K562 (cell line): ENCODE results near the gene NECAB3. TPM values are rescaled to one million over a fixed set of nuclear protein-coding genes. Genes with fewer than 3 reads are reported as not detected.

Experiments
- BHLHE40 ChIP-seq: IDR thresholded peaks from 2 replicates; pipeline ENCODE4 v1.6.1; 2011; ENCODE audit warnings: low read length, improper control_type of control experiment
- EGR1 ChIP-seq: fragments of 450-650 bp; conservative IDR thresholded peaks from 2 replicates; pipeline ENCODE4 v1.6.1; 2017; ENCODE audit warnings: mild to moderate bottlenecking
- ESRRA ChIP-seq: fragments of 450-650 bp; IDR thresholded peaks from 2 replicates; pipeline ENCODE4 v1.6.1; 2014; ENCODE audit warnings: low read depth, mild to moderate bottlenecking, moderate library complexity, borderline replicate concordance
- ESRRB ChIP-seq: fragments of 250-450 bp; sonication (Bioruptor Pico); IDR thresholded peaks from 2 replicates; pipeline ENCODE4 v1.5.0; 2020; ENCODE audit warnings: mild to moderate bottlenecking, moderate library complexity, borderline replicate concordance
- FOS ChIP-seq: IDR thresholded peaks from 3 replicates; pipeline ENCODE4 v1.6.1; 2011; ENCODE audit not compliant: insufficient read length; ENCODE audit errors: extremely low read depth
- FOXJ3 ChIP-seq: sonication (generic); formaldehyde crosslinking; IDR thresholded peaks from 2 replicates; pipeline ENCODE4 v1.4.0; 2020; ENCODE audit warnings: mild to moderate bottlenecking, missing genetic modification reagents
- GABPA ChIP-seq: fragments of 200-800 bp; sonication (Bioruptor generic); conservative IDR thresholded peaks from 2 replicates; pipeline ENCODE4 v1.6.1; 2016; ENCODE audit warnings: low read depth, missing genetic modification characterization, missing compliant biosample characterization
- HDGF ChIP-seq: fragments of 450-650 bp; IDR thresholded peaks from 2 replicates; pipeline ENCODE4 v1.6.1; 2016
- ID3 ChIP-seq, 2 experiments: fragments of 250-450 bp in 1 of 2; fragments of 450-650 bp in 1 of 2; sonication (Bioruptor Pico) in 1 of 2; IDR thresholded peaks; 2 replicates each; pipeline versions ENCODE4 v1.6.1 to v1.8.0; 2016 to 2021; ENCODE audit warnings: mild to moderate bottlenecking in 2 of 2, moderate library complexity in 2 of 2, missing compliant biosample characterization in 1 of 2, missing genetic modification characterization in 1 of 2
- MAZ ChIP-seq, 2 experiments: fragments of 450-650 bp in 1 of 2; sonication (generic) in 1 of 2; formaldehyde crosslinking; IDR thresholded peaks in 1 of 2; conservative IDR thresholded peaks in 1 of 2; 2 replicates each; pipeline versions ENCODE4 v1.4.0 to v1.5.0; 2020; ENCODE audit warnings: mild to moderate bottlenecking in 1 of 2, missing genetic modification reagents in 1 of 2
- NONO ChIP-seq, 2 experiments: fragments of 200-400 bp in 1 of 2; fragments of 450-650 bp in 1 of 2; formaldehyde crosslinking in 1 of 2; IDR thresholded peaks; 2 replicates each; pipeline ENCODE4 v1.6.1; 2017; ENCODE audit warnings: low read depth in 2 of 2, mild to moderate bottlenecking in 2 of 2, moderate library complexity in 2 of 2, low read length in 1 of 2
- NRF1 ChIP-seq, 2 experiments: fragments of 450-650 bp; IDR thresholded peaks in 1 of 2; conservative IDR thresholded peaks in 1 of 2; 2 replicates each; pipeline ENCODE4 v1.6.1; 2014; ENCODE audit warnings: mild to moderate bottlenecking in 2 of 2
- PHB2 ChIP-seq: fragments of 450-650 bp; IDR thresholded peaks from 2 replicates; pipeline ENCODE4 v1.6.1; 2017; ENCODE audit warnings: low read depth
- PHF20 ChIP-seq: fragments of 450-650 bp; IDR thresholded peaks from 2 replicates; pipeline ENCODE4 v1.6.1; 2018; ENCODE audit not compliant: partially characterized antibody
- PHF8 ChIP-seq: fragments of 200-600 bp; sonication (generic); IDR thresholded peaks from 2 replicates; pipeline ENCODE4 v1.6.1; 2012; ENCODE audit warnings: mixed run types, mild to moderate bottlenecking, inconsistent platforms, low read length, moderate library complexity, borderline replicate concordance
- POLR2AphosphoS2 ChIP-seq: IDR thresholded peaks from 2 replicates; pipeline ENCODE4 v1.6.1; 2012; ENCODE audit warnings: low read length, improper control_type of control experiment
- SP1 ChIP-seq: sonication (generic); formaldehyde crosslinking; IDR thresholded peaks from 2 replicates; pipeline ENCODE4 v1.8.1; 2022; ENCODE audit warnings: mild to moderate bottlenecking, missing genetic modification reagents
- SUPT5H ChIP-seq: fragments of 450-650 bp; IDR thresholded peaks from 2 replicates; pipeline ENCODE4 v1.6.1; 2016
- THRA ChIP-seq: fragments of 450-650 bp; IDR thresholded peaks from 2 replicates; pipeline ENCODE4 v1.6.1; 2017; ENCODE audit warnings: mild to moderate bottlenecking, moderate library complexity
- ZBTB17 ChIP-seq: fragments of 450-650 bp; formaldehyde crosslinking; IDR thresholded peaks from 2 replicates; pipeline ENCODE4 v1.4.0; 2020; ENCODE audit warnings: mild to moderate bottlenecking
- ZBTB7A ChIP-seq: IDR thresholded peaks from 2 replicates; pipeline ENCODE4 v1.6.1; 2011; ENCODE audit warnings: low read depth, mild to moderate bottlenecking, low read length, moderate library complexity, borderline replicate concordance; ENCODE audit not compliant: control insufficient read depth
- ZNF133 ChIP-seq: fragments of 250-450 bp; sonication (Bioruptor Pico); IDR thresholded peaks from 2 replicates; pipeline ENCODE4 v1.4.0; 2020; ENCODE audit warnings: mild to moderate bottlenecking
- ZNF24 ChIP-seq: fragments of 450-650 bp; IDR thresholded peaks from 2 replicates; pipeline ENCODE4 v1.6.1; 2016
- ZNF57 ChIP-seq: fragments of 450-650 bp; formaldehyde crosslinking; IDR thresholded peaks from 2 replicates; pipeline ENCODE4 v1.4.0; 2020; ENCODE audit warnings: mild to moderate bottlenecking, moderate library complexity
- polyA plus RNA-seq, 8 experiments: library from polyadenylated mRNA; depleted of rRNA in 4 of 8; stranded (reverse) in 5 of 8; unstranded in 3 of 8; fragments of >200 nt; fragmentation: Nextera tagmentation in 2 of 8; fragmentation: Illumina TruSeq in 1 of 8; extraction: Ambion mirVana in 2 of 8; extraction: Trizol in 1 of 8; gene quantifications; 2 replicates each; pipeline versions ENCODE4 v1.2.1 to v1.2.3, GENCODE V29; 2011 to 2014; ENCODE audit warnings: inconsistent platforms in 1 of 8, missing spikeins in 1 of 8
- total RNA-seq, 7 experiments: library from RNA; depleted of rRNA in 6 of 7; stranded (reverse); fragments of >200 nt in 6 of 7; fragmentation: Illumina TruSeq in 2 of 7; extraction: Trizol in 2 of 7; gene quantifications; 2 replicates each; pipeline versions ENCODE4 v1.2.1 to v1.2.3, GENCODE V29; 2011 to 2021; ENCODE audit warnings: low replicate concordance in 1 of 7
- TF ChIP-seq, protein P1 (sequence below), 2 experiments: IDR thresholded peaks; 2 replicates each; pipeline ENCODE4 v1.6.1; 2011; ENCODE audit warnings: borderline replicate concordance in 1 of 2, control low read depth in 1 of 2, low read depth in 1 of 2, low read length in 1 of 2, mild to moderate bottlenecking in 1 of 2, mixed read lengths in 1 of 2, moderate library complexity in 1 of 2; ENCODE audit not compliant: insufficient read depth in 1 of 2, insufficient read length in 1 of 2, poor library complexity in 1 of 2, severe bottlenecking in 1 of 2; ENCODE audit errors: extremely low read depth in 1 of 2

The NECAB3 gene
- total and polyA plus RNA-seq, 9 of the 15 experiments (the other 6 are each of a cell fraction or from before 2014, with no cell fraction given), result 0.94 to 63.3 (median 31.5) TPM

DNA sequence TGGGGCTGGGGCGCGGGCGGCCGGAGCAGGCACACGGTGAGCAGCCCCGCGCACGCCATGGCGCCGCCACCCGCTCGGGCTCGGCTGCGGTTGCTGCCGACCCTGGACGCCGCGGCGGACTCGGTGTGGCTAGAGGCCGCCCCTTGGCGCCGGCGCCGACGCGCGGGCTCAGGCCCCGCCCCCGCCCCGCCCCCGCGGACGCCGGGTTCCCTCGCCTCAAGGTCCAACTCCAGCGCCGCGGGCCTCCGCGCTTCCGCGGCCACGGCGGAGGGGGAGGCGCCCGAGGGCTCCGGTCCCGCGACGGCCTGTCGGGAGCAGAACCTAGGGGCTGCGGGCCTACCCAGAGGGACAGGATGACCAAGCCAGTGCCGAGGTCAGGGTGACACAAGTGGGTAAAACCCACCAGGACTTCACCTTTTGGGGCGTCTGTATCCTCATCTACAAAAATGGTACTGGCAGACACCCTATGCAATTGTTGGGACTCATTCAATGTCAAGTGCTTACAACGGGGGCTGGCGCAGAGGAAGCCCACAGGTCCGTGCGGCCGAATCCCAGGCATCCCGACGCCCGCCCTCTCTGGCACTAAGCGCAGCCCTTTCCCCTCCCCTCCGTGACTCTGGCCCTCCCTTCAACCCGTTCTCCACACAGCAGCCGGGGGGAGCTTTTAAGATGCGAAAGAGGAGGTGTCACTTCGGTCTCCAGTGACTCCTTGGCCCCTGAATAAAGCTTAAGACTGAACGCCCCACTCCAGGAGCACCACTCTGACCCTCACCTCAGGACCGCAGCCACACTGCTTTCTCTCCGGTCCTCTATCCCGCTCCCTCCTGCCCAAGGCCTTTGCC lies at the start of gene NECAB3 (continued):
- peak; percentile 66 to 69; a peak in 2 of 4 replicates for TF ChIP-seq NRF1 (conservative IDR thresholded peaks at IDR 0.05 in 1 of 2, IDR thresholded peaks at IDR 0.05 in 1 of 2)
- no peak for TF ChIP-seq ZNF57
- peak in 1 of 2 experiments; percentile 42; a peak in 1 of 4 replicates for TF ChIP-seq NONO (IDR thresholded peaks at IDR 0.05; ENCODE audit: low read depth in 2 of 2, low read length in 1 of 2)
- TF ChIP-seq SUPT5H, result peak; percentile 50; the same call in 1 of the 2 replicates
- no peak for TF ChIP-seq FOXJ3 (CRISPR knock-in tag)
- TF ChIP-seq ESRRA, result peak; percentile 25; the same call in 1 of the 2 replicates
- TF ChIP-seq ESRRB, result no peak
- TF ChIP-seq POLR2AphosphoS2, result no peak; the same call in 1 of the 2 replicates
- peak; percentile 57; the same call in 1 of the 2 replicates for TF ChIP-seq ZBTB7A
- TF ChIP-seq ID3 (CRISPR knock-in tag; IDR thresholded peaks at IDR 0.05), result no peak
- no peak for TF ChIP-seq ID3 (tag; IDR thresholded peaks at IDR 0.05)
- TF ChIP-seq PHF20, result no peak
- TF ChIP-seq ZNF133, result no peak
- no peak for TF ChIP-seq THRA
- peak; percentile 49; the same call in 1 of the 2 replicates for TF ChIP-seq PHF8
- TF ChIP-seq ZBTB17, result 0 out of 2 replicates have a peak, but pooled peaks have one; percentile 26
- TF ChIP-seq MAZ (CRISPR knock-in tag; conservative IDR thresholded peaks at IDR 0.05 in 1 of 2, IDR thresholded peaks at IDR 0.05 in 1 of 2), result peak; percentile 64 to 74
- no peak for TF ChIP-seq BHLHE40
- no peak for TF ChIP-seq EGR1
- TF ChIP-seq SP1 (CRISPR knock-in tag), result peak; percentile 71; the same call in 1 of the 2 replicates
- TF ChIP-seq PHB2, result no peak
- TF ChIP-seq GABPA (tag), result peak; percentile 29; the same call in 1 of the 2 replicates
- TF ChIP-seq ZNF24, result no peak
- TF ChIP-seq, protein P1, sequence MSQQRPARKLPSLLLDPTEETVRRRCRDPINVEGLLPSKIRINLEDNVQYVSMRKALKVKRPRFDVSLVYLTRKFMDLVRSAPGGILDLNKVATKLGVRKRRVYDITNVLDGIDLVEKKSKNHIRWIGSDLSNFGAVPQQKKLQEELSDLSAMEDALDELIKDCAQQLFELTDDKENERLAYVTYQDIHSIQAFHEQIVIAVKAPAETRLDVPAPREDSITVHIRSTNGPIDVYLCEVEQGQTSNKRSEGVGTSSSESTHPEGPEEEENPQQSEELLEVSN (IDR thresholded peaks at IDR 0.05; ENCODE audit: borderline replicate concordance in 1 of 2, extremely low read depth in 1 of 2, insufficient read depth in 1 of 2, insufficient read length in 1 of 2, low read depth in 1 of 2, low read length in 1 of 2, poor library complexity in 1 of 2, severe bottlenecking in 1 of 2), result peak in 1 of 2 experiments; percentile 65
- TF ChIP-seq FOS, result no peak
- TF ChIP-seq HDGF, result no peak
